Stimulated activated CD4-positive, alpha-beta T cell treated with anti-CD3 and anti-CD28 coated beads, Interleukin-4, amount 100 ng/mL, for 1 hour (primary cell): ENCODE results near the gene GNAS.

Experiments used
- DNase-seq: peaks from one replicate; pipeline ENCODE4 v3.0.0-alpha.2; 2020

Gene GNAS

GRCh38 chr20:58900397-58900796 lies 47.9 kb downstream of the GNAS start:
- DNase-seq: no peak

DNA sequence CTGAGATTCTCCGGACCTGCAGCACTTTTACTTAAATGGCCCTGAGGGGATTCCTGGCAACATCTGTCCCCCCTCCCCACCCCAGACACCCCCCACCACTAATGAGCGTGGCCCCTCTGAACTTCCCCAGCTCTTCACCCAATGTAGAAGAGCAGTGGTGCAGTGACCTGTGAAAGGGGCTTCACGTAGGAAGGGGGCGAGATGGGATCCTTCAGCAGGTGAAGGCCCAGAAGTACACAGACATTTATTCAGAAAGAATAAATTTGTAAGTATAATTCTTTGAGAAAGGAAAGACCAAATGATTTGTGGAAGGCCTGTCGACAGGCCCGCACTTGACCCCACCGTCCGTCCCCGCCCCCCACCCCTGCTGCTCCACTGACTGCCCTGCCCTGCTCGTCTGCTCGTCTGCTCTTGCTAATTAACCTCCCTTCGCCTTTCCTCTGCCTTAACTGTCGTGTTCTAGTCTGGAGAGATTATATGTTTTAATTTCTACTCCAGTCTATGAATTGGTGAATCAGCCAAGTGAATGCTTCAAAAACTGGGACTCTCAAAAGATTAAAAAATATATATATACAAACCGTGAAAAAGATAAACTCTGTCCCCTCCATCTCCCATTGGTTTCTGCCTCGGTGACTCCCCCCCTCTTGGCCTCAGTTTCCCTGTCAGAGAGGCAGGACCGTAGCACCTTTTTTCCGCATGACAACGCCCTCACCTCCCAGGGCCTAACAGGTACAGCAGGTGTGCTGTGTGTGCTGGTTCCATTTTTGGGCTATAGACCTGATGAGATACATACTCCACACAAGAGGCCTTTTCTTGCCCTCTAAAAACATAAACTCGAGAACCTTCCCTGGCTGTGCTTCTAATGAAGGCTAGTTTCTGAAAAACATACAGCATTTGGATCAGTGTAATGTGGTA lies 49.2 kb downstream of the GNAS start:
- DNase-seq: no peak

DNA sequence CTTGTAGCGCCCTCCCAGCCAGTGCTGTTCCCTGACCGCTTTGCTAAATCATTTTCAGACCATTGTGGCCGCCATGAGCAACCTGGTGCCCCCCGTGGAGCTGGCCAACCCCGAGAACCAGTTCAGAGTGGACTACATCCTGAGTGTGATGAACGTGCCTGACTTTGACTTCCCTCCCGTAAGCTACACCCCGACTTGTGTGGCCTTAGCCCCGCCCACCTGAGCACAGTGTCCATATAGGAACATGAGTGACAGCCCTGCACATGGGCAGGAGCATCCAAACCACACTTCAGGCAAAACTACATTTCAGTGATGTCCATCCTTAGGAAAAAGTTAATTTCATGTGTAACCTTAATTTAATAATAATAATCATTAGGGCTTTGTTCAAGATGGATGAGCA lies 51.1 kb downstream of the GNAS start:
- no peak for DNase-seq

DNA sequence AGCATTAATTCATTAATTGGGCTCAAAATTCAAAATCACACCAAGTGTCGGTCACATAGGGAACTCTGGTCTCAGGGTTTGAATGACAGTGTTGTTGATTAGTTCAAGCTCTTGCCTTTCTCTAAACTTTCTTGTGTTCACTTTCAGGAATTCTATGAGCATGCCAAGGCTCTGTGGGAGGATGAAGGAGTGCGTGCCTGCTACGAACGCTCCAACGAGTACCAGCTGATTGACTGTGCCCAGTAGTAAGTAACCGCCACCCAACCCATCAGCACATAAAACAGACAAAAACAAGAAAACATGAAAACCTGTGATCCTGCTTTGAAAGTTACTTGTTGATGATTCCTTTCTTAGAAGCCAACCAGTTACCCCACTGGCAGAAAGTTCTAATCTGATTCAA lies 52.7 kb downstream of the GNAS start:
- DNase-seq: no peak

DNA sequence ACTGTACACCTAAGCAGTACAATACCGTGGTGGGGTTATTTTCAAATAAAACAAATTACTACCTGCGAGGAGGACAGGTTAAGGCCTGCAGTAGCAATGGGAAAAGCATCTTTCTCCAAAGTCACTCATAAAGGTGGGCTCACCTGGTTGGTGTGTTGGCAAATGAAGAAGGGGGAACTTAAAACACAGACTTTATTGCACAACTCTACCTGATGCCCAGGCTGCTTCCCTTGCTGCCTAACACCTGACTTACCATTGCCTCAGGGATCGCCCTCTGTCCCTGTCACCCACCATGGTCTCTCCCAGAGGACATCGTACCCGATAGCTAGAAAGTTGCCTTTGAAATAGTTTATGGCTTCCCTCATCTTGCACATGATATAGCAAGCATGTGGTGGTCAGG lies 53.6 kb downstream of the GNAS start:
- no peak for DNase-seq

DNA sequence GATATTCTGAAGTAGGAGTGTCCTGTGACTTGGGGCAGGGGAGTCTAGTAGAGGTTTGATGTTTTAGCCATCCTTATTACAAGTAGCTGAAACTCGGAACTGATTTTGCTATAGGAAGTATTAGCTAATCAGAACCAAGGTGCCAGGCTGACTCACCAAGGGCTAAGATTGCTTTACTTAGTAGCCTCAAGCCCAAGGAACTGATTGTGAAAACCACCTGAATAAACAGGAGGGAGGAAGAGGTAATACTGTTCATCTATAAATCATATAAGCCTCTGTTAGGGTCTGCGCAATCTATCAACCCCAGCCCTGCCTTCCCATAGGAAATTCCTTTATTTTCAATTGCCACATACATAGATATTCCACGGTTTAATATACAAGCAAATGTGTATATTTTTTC lies 54.4 kb downstream of the GNAS start:
- no peak for DNase-seq

GRCh38 chr20:58907320-58908137 lies 55.0 kb downstream of the GNAS start:
- DNase-seq: peak; percentile 11

DNA sequence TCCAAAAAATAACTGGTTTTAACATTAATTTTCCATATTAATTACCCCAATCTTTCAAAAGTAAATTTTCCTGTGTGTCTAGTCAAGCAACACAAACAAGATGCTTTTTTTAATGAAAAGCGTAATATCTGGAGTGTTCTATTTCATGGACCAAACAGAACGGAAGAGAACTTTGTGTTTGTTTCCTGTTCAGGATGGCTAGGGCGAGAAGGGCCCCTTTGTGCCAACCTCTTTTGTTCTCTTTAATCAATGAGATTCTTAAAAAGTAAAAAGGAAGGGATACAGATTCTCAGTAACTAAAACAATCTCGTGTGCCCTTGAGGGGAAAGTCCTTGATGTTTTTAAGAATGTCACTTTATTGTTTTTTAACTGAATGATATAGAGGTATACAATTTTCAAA lies 55.7 kb downstream of the GNAS start:
- DNase-seq: no peak

DNA sequence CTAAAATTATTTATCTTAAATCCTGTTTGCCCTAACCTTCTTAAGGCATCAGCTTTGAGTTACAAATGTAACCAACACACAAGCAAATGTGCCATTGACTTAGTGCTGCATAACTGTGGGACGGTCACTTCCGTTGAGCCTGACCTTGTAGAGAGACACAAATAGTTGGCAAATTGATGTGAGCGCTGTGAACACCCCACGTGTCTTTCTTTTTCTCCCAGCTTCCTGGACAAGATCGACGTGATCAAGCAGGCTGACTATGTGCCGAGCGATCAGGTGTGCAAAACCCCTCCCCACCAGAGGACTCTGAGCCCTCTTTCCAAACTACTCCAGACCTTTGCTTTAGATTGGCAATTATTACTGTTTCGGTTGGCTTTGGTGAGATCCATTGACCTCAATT lies 56.4 kb downstream of the GNAS start:
- DNase-seq: no peak

DNA sequence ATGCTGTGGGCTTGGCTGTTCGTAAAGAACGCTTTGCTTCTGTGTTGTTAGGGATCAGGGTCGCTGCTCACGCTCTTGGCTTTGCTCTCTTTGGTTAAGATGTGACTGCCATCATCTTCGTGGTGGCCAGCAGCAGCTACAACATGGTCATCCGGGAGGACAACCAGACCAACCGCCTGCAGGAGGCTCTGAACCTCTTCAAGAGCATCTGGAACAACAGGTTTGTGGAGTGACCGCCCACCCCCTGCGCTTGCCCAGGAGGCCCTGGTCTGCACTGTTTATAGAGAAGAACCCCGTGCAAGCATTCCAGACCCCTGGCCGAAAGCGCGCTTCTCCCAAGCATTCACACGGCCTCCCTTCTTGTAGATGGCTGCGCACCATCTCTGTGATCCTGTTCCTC lies 57.1 kb downstream of the GNAS start:
- no peak for DNase-seq

DNA sequence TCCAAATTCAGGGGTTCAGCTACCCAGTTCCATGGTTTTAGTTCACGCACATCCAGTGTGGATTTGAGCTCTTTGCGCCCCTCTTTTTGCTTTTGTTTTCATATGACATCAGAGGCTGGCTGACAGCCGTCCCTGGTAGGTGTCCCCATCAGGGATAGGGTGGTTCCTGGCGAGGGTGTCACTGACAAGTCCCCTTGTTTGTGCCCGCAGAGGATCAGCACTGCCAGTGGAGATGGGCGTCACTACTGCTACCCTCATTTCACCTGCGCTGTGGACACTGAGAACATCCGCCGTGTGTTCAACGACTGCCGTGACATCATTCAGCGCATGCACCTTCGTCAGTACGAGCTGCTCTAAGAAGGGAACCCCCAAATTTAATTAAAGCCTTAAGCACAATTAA lies 58.0 kb downstream of the GNAS start:
- no peak for DNase-seq

GRCh38 chr20:58911309-58911708 lies 58.8 kb downstream of the GNAS start:
- no peak for DNase-seq

DNA sequence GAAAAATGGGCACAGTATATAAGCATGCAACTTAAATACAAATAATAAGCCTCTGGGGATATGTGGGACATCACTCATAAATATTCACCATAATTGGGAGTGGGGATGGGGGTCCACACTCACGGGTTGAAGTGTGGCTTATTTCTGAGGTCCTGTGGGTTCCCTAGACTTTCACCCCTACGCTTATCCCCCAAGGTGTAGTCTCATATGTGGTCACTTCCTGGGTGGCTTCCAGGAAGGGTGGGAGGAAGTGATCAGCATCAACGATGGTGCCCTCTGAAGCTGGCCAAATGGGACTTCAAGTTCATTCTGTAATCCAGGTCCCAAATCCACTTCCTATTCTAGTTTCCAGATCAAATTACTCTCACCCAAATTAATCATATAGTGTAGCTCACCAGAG lies 59.5 kb downstream of the GNAS start:
- no peak for DNase-seq

DNA sequence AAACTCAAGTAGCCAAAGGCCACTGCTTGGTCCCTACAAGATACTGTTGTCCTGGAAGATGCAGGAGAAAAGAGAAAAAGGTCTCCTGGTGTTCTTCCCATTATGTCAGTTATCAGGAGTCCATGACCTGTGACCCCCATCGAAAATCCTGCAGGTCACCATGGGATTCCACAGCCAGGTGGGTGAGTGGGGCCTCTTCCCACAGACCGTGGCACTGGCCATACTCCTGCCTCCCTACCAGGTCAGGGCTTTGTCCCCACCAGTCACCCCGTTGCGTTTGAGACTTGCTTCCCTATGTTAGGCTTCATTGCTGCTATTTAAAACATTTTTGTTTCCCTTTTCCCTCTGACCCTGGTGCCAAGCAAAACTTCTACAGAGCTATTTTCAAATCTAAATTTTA lies 60.6 kb downstream of the GNAS start:
- DNase-seq: no peak

GRCh38 chr20:58918621-58919020 lies 66.1 kb downstream of the GNAS start:
- DNase-seq: no peak

DNA sequence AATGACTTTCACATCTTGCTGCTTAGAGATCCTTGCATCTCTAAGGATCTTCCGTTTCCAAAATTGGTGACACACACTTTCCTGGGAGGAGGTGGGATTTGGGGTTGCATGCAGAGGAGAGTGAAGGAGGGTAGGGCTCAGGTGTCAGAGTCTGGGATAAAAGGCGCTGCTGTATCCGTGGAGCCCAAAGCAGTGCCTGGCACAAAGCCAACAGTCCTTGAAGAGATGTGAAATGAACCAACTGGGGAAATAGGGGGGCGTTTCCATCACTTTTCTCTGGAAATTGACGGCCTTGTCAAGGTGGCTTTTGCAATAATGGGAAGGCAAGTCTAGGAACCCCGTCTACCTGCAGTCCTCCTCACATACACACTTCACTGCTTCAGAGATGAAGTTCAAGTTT lies 69.0 kb downstream of the GNAS start:
- DNase-seq: no peak

- no peak for DNase-seq
Observed at GRCh38 chr20:58922036-58922435, 69.5 kb downstream of the GNAS start.

DNA sequence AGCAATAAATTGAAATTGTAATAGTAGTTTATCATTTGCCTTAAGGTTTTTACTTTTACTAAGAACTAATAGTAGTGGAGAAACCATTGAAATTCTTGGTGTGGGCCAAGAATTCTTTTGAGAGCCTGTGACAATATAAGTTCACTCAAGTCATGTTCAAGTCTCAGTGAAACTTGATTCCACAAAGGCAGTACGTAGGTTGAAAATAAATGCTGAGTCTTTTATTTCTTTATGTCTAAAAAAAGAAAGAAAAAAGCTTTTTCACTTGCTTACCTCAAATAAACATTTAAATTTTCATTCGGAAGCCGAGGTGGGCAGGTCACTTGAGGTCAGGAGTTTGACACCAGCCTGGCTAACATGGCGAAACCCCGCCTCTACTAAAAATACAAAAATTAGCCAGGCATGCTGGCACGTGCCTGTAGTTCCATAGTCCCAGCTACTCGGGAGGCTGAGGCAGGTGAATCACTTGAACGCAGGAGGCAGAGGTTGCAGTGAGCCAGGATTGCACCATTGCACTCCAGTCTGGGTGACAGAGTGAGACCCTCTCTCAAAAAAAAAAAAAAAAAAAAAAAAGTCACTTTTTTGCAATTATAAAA lies 70.7 kb downstream of the GNAS start:
- DNase-seq: no peak

DNA sequence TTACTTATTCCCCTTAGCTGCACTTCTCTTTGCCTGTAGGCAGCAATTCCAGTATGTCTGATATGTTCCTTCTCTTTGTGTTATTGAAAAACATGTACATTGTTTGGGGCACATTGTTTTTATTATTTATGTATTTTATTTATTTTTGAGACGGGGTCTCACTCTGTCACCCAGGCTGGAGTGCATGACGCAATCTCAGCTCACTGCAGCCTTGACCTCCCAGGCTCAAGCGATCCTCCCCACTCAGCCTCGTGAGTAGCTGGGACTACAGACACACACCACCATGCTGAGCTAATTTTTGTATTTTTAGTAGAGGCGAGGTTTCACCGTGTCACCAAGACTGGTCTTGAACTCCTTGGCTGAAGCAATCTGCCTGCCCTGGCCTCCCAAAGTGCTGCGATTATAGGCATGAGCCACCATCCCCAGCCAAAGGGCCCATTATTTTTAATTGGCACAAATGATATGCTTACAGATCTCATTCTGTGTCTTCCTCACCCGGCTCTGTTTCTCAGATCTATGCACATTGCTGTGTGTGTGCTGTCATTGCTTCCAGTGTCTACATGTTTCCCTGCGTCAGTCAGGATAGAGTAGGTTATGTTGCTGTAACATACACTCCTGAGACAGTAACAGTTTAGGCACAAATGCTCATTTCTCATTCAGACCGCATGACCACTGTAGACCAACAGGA lies 74.4 kb downstream of the GNAS start:
- no peak for DNase-seq

- DNase-seq: no peak
Observed at GRCh38 chr20:58927490-58928061, 75.1 kb downstream of the GNAS start.

DNA sequence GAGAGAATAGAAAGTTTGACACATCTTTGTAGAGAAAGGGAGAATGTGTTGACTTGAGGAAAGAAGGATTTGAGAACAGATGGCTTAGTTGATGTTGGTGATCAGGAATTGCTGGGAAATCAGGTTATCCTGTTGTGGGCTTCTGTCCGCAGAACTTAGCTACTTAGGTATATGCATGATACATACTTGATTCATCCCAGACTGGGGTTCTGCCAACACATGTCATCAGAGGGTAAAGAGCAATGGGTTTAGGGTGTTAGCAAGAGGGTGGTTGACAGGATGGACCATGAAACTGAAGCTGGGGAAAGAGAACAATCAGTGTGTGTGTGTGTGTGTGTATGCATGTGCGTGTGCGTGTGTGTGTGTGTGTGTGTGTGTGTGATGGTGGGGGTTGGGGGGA lies 78.0 kb downstream of the GNAS start:
- DNase-seq: no peak

DNA sequence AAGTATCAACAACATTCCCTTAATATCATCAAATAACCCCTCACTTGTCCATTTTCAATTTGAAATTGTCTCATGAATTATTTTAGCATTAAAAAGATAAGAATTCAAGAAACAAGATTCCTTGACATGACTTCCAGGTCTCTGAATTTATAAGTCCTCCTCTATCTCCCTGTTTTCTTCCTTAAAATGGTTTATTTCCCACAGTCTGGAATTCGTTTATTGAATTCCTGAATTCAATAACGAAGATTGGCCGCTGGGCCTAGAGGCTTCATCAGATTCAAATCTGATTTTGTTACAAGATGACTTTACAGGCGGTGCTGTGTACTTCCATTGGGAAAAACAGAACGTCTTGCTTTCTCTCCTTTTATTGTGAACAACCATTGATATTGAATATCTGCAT lies 79.7 kb downstream of the GNAS start:
- DNase-seq: no peak

DNA sequence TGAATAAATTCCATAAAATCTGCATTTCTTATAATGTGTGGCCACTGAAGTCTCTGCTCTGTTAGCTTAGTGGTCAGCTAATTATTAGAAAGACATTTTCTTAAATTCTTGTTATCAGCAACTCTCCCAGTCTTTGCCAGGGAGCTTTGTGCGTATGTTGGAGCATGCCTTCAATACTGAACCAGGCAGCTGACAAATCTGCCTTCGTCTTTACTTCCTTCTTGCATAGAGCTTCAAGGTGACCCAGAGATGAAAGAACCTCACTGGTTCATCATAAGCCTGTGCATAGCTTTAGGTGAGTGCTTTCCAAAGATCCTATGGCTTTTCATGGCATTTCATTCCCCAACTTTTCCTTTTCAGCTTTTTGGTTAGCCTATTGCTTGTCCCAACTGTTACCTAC lies 85.6 kb downstream of the GNAS start:
- DNase-seq: no peak
